Measurements from ENCODE around the gene FADS3.

The FADS3 gene

GRCh38 chr11:61851113-61851899, 40.0 kb downstream of the FADS3 start:
- no peaks in the 10 kb centered on the region for H3K27me3 ChIP-seq (ENCODE audit: insufficient read depth, low read length)
- no peak overlapping the region for H3K4me3 ChIP-seq (ENCODE audit: low read length)
- peaks cover 91% of the 10 kb centered on the region for H3K36me3 ChIP-seq (ENCODE audit: insufficient read depth, low read length)

DNA sequence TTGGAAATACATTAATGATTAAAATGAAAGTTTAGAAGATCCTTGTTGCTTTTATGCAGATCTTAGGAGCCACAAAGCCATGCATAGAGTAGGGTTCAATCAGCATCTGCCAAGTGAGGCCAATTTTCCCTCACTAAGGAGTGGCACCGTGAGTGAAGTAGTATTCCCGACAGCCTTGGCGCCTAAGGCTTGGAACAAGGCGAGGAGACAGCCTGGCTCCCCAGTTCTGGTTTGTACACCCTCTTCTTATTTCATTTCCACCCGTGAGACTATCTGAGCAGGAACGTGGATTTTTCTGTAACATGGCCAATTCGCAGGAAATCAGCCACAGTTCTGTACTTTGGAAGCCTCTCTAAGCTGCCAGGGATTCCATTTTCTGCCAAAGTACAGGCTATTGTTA, 40.7 kb downstream of the FADS3 start:
- Histone ChIP-seq H3K4me1 (ENCODE audit: insufficient read depth, low read length) (no peaks in the 10 kb centered on the region), H3K27me3 (ENCODE audit: insufficient read depth, low read length) (no peaks in the 10 kb centered on the region), H2AFZ (ENCODE audit: low read depth, low read length) (no peak overlapping the region), H3K9me3 (ENCODE audit: low read length) (no peaks in the 10 kb centered on the region), H3K4me3 (ENCODE audit: low read length) (no peak overlapping the region), H3K36me3 (ENCODE audit: insufficient read depth, low read length) (peaks cover 89% of the 10 kb centered on the region)

More at GRCh38 chr11:61851113-61851899, 40.0 kb downstream of the FADS3 start:
- H3K4me1 ChIP-seq (ENCODE audit: insufficient read depth, low read length), result no peaks in the 10 kb centered on the region
- no peaks in the 10 kb centered on the region for H3K9me3 ChIP-seq (ENCODE audit: low read length)
- H2AFZ ChIP-seq (ENCODE audit: low read depth, low read length), result no peak overlapping the region

DNA sequence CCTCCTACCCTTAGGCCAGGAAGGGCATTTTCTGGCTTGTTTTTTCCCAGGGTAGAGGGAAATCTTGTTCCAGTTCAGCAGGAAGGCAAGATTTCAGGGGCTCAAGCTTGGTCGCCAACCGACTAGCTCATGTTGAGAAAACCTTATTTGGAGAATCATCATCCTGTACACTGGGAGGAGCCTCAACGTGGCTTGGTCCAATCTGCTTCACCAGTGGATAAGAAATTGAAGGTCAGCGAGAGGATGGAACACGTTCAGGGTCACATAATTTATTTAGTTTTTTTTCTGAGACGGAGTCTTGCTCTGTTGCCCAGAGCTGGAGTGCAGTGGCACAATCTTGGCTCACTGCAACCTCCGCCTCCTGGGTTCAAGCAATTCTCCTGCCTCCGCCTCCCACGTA, 42.7 kb downstream of the FADS3 start:
- H3K4me1 ChIP-seq (ENCODE audit: insufficient read depth, low read length), result no peaks in the 10 kb centered on the region
- H3K36me3 ChIP-seq (ENCODE audit: insufficient read depth, low read length), result peaks cover 82% of the 10 kb centered on the region
- no peaks in the 10 kb centered on the region for H3K9me3 ChIP-seq (ENCODE audit: low read length)
- H3K27me3 ChIP-seq (ENCODE audit: insufficient read depth, low read length), result no peaks in the 10 kb centered on the region
- no peak overlapping the region for H3K4me3 ChIP-seq (ENCODE audit: low read length)
- H2AFZ ChIP-seq (ENCODE audit: low read depth, low read length), result no peak overlapping the region

DNA sequence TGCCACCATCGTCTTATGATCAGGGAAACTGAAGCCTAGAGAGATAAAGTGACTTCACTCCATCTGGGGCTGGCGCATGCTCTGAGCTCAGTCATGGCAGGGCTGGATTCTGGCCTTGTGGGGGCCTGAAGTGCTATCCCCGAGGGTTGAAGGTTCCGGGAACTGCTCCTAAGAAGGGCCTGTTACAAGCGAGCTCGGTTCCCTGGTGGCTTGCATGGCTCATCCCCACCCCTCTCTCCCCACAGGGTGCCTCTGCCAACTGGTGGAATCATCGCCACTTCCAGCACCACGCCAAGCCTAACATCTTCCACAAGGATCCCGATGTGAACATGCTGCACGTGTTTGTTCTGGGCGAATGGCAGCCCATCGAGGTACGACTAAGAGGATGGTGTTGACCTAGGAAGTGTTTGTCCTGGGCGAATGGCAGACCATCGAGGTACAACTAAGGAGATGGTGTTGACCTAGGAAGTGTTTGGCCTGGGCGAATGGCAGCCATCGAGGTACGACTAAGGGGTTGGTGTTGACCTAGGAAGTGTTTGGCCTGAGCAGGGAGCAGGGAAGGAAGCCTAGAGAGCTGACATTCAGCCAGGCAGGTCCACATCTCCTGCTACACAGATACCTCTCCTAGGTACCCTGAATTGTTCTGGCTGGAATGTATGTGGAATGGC, 43.3 kb downstream of the FADS3 start:
- H3K36me3 ChIP-seq (ENCODE audit: insufficient read depth, low read length), result peaks cover 82% of the 10 kb centered on the region
- no peaks in the 10 kb centered on the region for H3K9me3 ChIP-seq (ENCODE audit: low read length)
- no peak overlapping the region for H3K4me3 ChIP-seq (ENCODE audit: low read length)
- no peaks in the 10 kb centered on the region for H3K4me1 ChIP-seq (ENCODE audit: insufficient read depth, low read length)
- H3K27me3 ChIP-seq (ENCODE audit: insufficient read depth, low read length), result no peaks in the 10 kb centered on the region
- H2AFZ ChIP-seq (ENCODE audit: low read depth, low read length), result no peak overlapping the region

GRCh38 chr11:61846362-61847020, 44.9 kb downstream of the FADS3 start:
- Histone ChIP-seq H2AFZ (ENCODE audit: low read depth, low read length) (no peak overlapping the region), H3K36me3 (ENCODE audit: insufficient read depth, low read length) (peaks cover 86% of the 10 kb centered on the region), H3K4me3 (ENCODE audit: low read length) (no peak overlapping the region), H3K27me3 (ENCODE audit: insufficient read depth, low read length) (no peaks in the 10 kb centered on the region), H3K4me1 (ENCODE audit: insufficient read depth, low read length) (no peaks in the 10 kb centered on the region), H3K9me3 (ENCODE audit: low read length) (no peaks in the 10 kb centered on the region)

DNA sequence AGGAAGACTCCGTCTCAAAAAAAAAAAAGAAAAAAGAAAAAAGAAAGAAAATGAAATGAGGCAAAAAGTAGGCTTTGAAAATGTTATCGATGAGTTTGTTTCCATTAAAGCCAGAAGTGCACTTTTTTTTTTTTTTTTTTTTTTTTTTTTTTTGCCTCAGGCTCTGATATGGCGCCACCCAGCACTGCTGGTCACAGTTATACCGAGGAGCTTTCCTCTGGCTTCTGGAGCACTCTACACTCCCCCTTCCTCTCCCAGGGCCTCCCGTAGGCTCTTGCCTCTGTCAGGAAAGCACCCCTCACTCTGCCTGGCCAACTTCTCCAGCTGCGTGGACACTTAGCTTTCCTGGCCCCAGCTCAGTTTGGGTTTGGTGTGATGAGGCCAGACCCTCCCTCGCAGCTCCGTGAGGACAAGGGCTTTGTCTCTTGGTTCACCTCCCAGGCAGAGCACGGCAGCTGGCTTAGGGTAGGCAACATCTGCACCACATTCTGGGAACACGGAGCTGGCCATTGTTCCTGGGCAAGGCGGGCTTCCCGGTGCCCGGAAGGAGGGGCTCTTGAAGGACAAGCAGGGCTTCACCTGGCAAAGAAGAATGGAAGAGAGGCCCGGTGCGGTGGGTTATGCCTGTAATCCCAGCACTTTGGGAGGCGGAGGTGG, 46.3 kb downstream of the FADS3 start:
- peaks cover 87% of the 10 kb centered on the region for H3K36me3 ChIP-seq (ENCODE audit: insufficient read depth, low read length)
- no peak overlapping the region for H3K4me3 ChIP-seq (ENCODE audit: low read length)
- no peak overlapping the region for H2AFZ ChIP-seq (ENCODE audit: low read depth, low read length)
- no peaks in the 10 kb centered on the region for H3K9me3 ChIP-seq (ENCODE audit: low read length)
- H3K4me1 ChIP-seq (ENCODE audit: insufficient read depth, low read length), result no peaks in the 10 kb centered on the region
- H3K27me3 ChIP-seq (ENCODE audit: insufficient read depth, low read length), result no peaks in the 10 kb centered on the region

- Histone ChIP-seq H3K36me3 (ENCODE audit: insufficient read depth, low read length) (peaks cover 86% of the 10 kb centered on the region), H3K4me3 (ENCODE audit: low read length) (no peak overlapping the region), H3K4me1 (ENCODE audit: insufficient read depth, low read length) (no peaks in the 10 kb centered on the region), H3K27me3 (ENCODE audit: insufficient read depth, low read length) (no peaks in the 10 kb centered on the region), H3K9me3 (ENCODE audit: low read length) (no peaks in the 10 kb centered on the region), H2AFZ (ENCODE audit: low read depth, low read length) (no peak overlapping the region)
Observed at GRCh38 chr11:61842528-61842820, 48.9 kb downstream of the FADS3 start.

DNA sequence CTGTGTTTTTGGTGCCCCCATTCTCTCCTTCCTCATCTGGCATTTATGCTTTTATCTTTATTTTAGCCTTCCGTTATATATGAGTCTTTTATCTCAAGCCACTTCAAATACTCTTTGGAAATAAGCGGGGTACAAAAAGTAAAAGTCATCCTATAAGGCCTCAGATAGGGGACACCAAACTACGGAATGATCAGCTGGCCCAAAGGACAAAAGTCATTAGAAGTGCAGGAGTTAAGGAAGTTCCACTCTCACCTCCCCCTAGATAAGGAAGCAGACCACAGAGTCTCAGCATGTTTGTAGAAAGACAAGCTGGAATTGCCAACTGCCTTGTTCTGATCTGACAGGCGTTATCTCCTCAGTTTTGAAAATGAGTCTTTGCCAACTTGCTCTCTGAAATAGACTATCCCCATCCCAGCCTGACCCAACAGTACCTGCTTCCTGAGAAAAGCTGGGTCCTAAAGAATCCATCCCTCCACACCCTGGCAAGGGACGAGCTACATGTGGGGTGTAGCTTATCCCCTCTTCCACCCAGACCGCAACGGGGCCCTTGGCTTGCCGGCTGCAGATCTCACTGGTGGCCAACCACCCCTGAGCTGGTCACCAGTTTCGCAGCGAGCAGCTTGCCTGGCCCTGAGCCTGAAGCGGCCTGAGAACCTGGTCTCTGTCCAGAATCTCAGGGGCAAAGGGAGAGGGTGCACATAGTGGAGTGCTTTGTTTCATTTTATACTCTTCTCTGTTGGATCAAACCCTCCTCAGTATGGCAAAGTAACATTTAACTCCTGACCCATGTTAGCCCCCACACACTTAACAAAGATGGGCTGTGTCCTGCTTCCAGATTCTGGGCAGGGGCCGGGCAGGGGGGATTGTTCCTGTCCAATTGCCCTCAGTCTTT, 49.5 kb downstream of the FADS3 start:
- no peak overlapping the region for H3K4me3 ChIP-seq (ENCODE audit: low read length)
- peaks cover 87% of the 10 kb centered on the region for H3K36me3 ChIP-seq (ENCODE audit: insufficient read depth, low read length)
- H2AFZ ChIP-seq (ENCODE audit: low read depth, low read length), result no peak overlapping the region
- no peaks in the 10 kb centered on the region for H3K9me3 ChIP-seq (ENCODE audit: low read length)
- no peaks in the 10 kb centered on the region for H3K27me3 ChIP-seq (ENCODE audit: insufficient read depth, low read length)
- no peaks in the 10 kb centered on the region for H3K4me1 ChIP-seq (ENCODE audit: insufficient read depth, low read length)

DNA sequence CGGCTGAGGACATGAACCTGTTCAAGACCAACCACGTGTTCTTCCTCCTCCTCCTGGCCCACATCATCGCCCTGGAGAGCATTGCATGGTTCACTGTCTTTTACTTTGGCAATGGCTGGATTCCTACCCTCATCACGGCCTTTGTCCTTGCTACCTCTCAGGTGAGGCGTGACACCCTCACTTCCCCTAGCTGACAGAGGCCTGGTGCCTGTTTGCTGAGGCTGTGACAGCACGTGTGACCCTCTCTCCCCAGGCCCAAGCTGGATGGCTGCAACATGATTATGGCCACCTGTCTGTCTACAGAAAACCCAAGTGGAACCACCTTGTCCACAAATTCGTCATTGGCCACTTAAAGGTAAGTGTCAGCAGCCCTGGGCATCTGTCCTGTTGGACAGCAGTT, 51.0 kb downstream of the FADS3 start:
- Histone ChIP-seq H3K9me3 (ENCODE audit: low read length) (no peaks in the 10 kb centered on the region), H3K4me1 (ENCODE audit: insufficient read depth, low read length) (no peaks in the 10 kb centered on the region), H3K36me3 (ENCODE audit: insufficient read depth, low read length) (peaks cover 85% of the 10 kb centered on the region), H2AFZ (ENCODE audit: low read depth, low read length) (no peak overlapping the region), H3K27me3 (ENCODE audit: insufficient read depth, low read length) (no peaks in the 10 kb centered on the region), H3K4me3 (ENCODE audit: low read length) (no peak overlapping the region)

DNA sequence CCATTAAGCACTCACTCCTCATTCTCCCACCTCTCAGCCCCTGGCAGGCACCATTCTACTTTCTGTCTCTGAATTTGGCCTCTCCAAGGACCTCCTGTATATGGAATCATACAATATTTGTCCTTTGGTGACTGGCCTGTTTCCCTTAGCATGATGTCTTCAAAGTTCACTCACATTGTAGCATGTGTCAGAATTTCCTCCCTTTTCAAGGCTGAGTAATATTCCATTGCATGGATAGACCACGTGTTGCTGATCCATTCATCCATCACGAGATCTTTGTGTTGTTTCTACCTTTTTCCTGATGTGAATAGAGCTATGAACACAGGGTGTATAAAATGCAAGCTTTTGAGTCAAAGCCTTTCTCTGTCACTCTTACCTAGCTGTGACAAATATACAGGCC, 51.6 kb downstream of the FADS3 start:
- H3K36me3 ChIP-seq (ENCODE audit: insufficient read depth, low read length), result peaks cover 80% of the 10 kb centered on the region
- H3K4me3 ChIP-seq (ENCODE audit: low read length), result no peak overlapping the region
- H3K9me3 ChIP-seq (ENCODE audit: low read length), result no peaks in the 10 kb centered on the region

GRCh38 chr11:61838921-61839320, 52.4 kb downstream of the FADS3 start:
- Histone ChIP-seq H3K4me3 (ENCODE audit: low read length) (no peak overlapping the region), H3K36me3 (ENCODE audit: insufficient read depth, low read length) (peaks cover 76% of the 10 kb centered on the region), H3K27me3 (ENCODE audit: insufficient read depth, low read length) (no peaks in the 10 kb centered on the region), H2AFZ (ENCODE audit: low read depth, low read length) (no peak overlapping the region), H3K9me3 (ENCODE audit: low read length) (no peaks in the 10 kb centered on the region), H3K4me1 (ENCODE audit: insufficient read depth, low read length) (peaks cover 11% of the 10 kb centered on the region)

More for the DNA sequence above, 51.6 kb downstream of the FADS3 start:
- Histone ChIP-seq H3K4me1 (ENCODE audit: insufficient read depth, low read length) (peaks cover 3% of the 10 kb centered on the region), H3K27me3 (ENCODE audit: insufficient read depth, low read length) (no peaks in the 10 kb centered on the region), H2AFZ (ENCODE audit: low read depth, low read length) (no peak overlapping the region)

DNA sequence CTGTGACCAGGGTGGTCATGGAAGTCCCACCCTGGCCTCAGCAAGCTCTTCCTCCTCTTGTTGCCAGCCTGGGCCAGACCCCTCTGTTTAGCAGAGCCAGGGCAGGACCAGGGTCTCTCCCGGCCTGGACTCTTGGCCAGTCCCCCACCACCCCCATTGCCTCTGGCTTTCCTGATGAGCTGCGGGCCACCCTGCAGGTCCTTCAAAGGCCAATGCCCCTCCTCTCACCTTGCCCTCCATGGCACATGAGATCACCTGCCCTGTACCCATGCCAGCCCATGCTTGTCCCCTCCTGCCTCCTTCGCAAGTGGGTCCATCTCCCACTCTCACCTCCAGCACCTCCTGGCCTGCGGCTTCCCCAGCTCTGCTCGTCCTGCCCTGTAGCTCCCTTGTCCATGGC, 52.8 kb downstream of the FADS3 start:
- Histone ChIP-seq H3K9me3 (ENCODE audit: low read length) (no peaks in the 10 kb centered on the region), H3K4me3 (ENCODE audit: low read length) (no peak overlapping the region), H3K36me3 (ENCODE audit: insufficient read depth, low read length) (peaks cover 79% of the 10 kb centered on the region)

More for the DNA sequence above, 52.8 kb downstream of the FADS3 start:
- H3K4me1 ChIP-seq (ENCODE audit: insufficient read depth, low read length), result peaks cover 15% of the 10 kb centered on the region
- H2AFZ ChIP-seq (ENCODE audit: low read depth, low read length), result no peak overlapping the region
- H3K27me3 ChIP-seq (ENCODE audit: insufficient read depth, low read length), result no peaks in the 10 kb centered on the region
